ENCODE measurements around the gene SRGAP3.
A peak's percentile ranks its signal among the peaks of the same experiment; 100 is the strongest.

Gene SRGAP3

DNA sequence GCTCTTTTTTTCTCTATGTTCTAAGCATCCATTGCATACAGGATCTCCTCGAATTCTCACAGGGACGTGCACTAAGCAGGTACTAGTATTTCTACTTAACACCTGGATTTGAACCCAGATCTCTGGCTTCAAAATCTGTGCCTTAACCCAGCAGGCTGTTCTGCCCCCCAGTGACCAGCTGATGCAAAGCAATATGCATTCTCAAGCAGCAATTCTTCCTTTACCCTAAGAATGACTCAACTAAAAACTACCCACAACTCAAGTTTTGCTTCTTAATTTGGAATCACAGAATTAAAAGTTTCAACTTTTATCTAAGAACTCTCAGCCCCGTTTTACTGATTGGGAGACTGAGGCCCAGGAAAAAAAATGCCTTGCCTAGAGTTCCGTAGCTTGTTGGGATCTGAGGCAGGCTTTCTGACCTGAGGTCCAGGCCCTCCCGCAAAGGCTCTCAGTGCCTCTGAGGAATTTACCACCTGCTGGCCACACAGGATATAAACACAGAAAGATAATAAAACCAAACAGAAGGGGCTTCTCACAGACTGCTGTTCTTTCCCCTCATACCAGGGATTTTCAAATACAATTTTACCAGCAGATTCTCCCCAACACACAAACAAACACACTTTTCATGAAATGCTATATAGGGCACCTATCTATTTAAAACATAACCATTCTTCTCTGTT is 170.7 kb downstream of the SRGAP3 start:
- DNase-seq (ENCODE audit: low spot score): peak; percentile 32
- TF ChIP-seq, protein P1, sequence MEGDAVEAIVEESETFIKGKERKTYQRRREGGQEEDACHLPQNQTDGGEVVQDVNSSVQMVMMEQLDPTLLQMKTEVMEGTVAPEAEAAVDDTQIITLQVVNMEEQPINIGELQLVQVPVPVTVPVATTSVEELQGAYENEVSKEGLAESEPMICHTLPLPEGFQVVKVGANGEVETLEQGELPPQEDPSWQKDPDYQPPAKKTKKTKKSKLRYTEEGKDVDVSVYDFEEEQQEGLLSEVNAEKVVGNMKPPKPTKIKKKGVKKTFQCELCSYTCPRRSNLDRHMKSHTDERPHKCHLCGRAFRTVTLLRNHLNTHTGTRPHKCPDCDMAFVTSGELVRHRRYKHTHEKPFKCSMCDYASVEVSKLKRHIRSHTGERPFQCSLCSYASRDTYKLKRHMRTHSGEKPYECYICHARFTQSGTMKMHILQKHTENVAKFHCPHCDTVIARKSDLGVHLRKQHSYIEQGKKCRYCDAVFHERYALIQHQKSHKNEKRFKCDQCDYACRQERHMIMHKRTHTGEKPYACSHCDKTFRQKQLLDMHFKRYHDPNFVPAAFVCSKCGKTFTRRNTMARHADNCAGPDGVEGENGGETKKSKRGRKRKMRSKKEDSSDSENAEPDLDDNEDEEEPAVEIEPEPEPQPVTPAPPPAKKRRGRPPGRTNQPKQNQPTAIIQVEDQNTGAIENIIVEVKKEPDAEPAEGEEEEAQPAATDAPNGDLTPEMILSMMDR (IDR thresholded peaks at IDR 0.05; ENCODE audit: extremely low read depth, missing control alignments): peak; percentile 15

DNA sequence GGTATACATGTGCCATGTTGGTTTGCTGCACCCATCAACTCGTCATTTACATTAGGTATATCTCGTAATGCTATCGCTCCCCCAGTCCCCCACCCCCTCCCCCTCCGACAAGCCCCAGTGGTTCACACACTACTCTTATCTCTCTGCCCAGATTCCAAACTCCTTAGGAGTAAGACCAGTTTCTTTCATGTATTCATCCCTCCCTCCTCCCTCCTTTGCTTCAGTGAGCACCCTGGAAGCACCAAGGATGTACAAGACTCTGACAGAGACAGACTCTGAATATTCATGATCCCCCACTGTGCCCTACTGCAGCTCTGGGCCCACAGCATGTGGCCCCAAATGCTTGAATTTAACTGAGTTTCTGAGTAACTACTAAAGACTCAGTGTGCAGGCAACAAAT is 172.4 kb downstream of the SRGAP3 start:
- no peak for DNase-seq (ENCODE audit: low spot score)

DNA sequence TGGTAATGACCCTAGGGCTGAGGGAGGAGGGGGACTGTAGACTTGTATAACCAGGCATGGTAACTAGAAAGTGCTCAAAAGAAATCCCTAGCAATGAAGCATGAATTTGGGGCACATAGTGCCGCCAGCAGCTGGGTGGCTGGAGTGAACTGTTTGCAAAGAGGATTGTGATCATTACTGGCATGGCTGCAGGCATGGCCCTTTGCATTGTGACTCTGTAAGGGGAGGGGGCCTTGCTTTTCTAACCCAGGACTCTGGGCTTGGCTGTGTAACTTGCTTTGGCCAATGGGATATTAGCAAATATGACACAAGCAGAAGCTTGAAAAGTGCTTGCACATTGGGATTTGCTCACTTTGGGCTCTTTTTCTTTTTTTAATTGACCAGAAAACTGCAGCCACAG is 173.7 kb downstream of the SRGAP3 start:
- TF ChIP-seq, protein P1 (IDR thresholded peaks at IDR 0.05; ENCODE audit: extremely low read depth, missing control alignments): no peak

More for the DNA sequence above, 172.4 kb downstream of the SRGAP3 start:
- TF ChIP-seq, protein P1 (IDR thresholded peaks at IDR 0.05; ENCODE audit: extremely low read depth, missing control alignments): no peak

DNA sequence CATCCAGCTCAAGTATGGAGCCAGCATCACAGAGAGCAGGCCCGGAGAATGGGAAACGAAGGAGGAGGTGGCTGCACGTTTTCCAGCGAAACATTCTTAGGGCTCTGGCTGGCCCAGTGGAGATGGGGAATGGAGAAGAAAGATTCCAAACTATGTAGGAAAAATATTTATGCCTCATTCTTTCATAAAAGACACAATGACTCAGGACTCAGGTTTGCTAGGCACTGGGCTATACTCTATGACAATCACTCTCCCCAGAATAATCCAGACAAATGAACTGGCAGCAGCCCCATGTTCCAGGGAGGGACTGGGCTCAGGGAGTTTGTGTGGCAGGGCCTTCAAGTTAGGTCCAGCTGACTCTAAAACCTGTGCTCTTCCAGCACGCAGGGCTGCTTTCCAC is 175.4 kb downstream of the SRGAP3 start:
- TF ChIP-seq, protein P1 (IDR thresholded peaks at IDR 0.05; ENCODE audit: extremely low read depth, missing control alignments): no peak
- DNase-seq (ENCODE audit: low spot score): no peak

More for the DNA sequence above, 173.7 kb downstream of the SRGAP3 start:
- DNase-seq (ENCODE audit: low spot score): no peak

DNA sequence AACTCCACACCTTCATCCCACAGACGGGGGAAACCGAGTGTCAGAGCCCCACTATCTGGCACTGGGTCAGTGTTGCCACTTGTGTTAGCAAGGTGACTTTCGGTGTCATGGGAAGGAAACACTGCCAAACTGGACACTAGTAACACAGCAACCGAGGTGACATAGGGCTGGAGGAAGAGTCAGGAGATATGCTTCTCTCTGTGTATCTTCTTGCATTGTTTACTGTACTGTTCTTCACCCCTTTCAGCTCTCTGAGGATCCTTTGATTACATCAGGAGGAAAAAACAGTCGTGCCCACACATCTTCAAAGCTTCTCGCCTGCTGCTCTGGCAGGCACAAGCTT is 176.8 kb downstream of the SRGAP3 start:
- TF ChIP-seq, protein P1 (IDR thresholded peaks at IDR 0.05; ENCODE audit: extremely low read depth, missing control alignments): no peak
- no peak for DNase-seq (ENCODE audit: low spot score)

DNA sequence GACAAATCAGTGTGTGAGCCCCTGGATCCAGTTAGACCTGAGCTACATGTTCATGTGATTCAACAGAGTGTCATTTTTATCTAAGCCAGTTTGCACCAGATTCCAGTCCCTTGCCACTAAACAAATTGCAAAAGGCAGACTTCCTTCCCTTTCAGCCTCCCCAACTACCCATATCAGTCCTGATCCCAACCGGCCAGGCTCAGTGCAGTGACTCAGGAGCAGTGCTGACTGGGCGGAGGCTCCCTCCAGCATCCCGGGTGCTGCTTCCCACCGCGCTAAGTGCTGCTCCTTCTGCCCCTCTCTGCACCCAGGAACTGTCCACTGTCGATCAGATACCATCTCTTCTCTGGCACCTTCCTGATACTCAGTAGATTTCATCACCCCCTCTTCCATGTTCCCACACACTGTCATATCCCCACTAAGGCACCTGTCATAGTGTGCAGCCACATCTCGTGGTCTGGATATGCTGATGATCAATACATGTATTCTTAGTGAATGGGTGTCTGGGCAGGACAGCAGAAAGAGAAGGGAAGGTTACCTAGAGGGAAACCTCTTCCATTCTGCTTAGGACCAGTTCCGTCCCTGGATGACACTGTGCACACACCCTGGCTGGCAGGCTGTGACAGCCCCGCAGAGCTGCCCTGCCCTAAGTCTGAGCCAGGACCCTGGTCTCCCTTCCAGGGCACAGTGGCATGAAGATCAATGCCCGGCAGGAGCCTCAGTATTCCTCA is 177.3 kb downstream of the SRGAP3 start:
- no peak for DNase-seq (ENCODE audit: low spot score)
- TF ChIP-seq, protein P1 (IDR thresholded peaks at IDR 0.05; ENCODE audit: extremely low read depth, missing control alignments): no peak

DNA sequence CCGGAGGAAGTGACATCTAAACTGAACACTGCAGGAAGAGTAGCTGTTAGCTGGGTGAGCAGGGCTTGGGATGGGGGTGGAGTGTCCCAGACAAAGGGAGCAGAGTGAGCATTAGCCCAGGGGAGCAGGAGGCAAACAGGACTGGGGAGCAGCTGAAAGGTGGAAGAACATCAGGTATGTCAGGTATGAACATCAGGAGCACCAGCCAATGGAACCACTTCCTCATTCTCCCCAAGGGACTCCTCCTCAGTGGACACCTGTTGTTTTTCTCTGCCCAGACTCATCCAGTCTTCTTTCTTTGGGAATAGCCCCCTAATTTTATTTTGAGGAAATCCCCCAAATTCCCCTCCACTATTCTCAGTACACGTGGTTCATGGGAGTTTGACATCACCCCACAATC is 178.5 kb downstream of the SRGAP3 start:
- no peak for DNase-seq (ENCODE audit: low spot score)
- TF ChIP-seq, protein P1 (IDR thresholded peaks at IDR 0.05; ENCODE audit: extremely low read depth, missing control alignments): no peak
